ENCODE data around the gene GSTM2.

Gene GSTM2

GRCh38 chr1:109629372-109630030, 38.4 kb upstream of the GSTM2 start:
- no peak for DNase-seq (ENCODE audit: low spot score)

DNA sequence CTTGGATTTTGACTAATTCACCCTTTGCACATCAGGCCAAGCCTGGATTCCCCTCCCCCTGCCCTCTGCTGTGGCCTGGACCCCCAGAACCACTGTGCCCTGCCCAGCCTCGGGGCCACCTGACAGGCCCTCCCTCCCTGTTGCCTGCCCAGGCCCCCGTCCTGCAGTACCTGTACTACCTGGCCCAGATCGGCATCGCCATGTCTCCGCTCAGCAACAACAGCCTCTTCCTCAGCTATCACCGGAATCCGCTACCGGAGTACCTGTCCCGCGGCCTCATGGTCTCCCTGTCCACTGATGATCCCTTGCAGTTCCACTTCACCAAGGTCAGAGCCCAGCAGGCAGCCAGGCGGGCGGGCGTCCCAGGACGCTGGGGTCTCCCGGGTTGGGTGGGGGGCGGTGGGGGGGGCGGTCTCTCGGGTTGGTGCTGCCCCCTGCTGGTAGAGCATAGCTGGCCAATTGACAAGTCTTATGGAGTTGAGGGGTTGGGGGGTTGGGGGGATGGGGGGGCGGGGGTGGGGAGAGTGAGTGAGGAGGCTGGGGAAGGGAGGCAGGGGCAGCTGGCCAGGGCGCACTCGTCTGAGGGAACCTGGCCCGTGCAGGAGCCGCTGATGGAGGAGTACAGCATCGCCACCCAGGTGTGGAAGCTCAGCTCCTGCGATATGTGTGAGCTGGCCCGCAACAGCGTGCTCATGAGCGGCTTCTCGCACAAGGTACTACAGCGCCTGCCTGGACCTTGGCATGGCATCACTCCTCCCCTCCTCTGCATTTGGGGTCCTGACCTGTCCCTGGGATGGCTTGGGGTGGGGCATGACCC, 37.6 kb upstream of the GSTM2 start:
- no peak for DNase-seq (ENCODE audit: low spot score)

DNA sequence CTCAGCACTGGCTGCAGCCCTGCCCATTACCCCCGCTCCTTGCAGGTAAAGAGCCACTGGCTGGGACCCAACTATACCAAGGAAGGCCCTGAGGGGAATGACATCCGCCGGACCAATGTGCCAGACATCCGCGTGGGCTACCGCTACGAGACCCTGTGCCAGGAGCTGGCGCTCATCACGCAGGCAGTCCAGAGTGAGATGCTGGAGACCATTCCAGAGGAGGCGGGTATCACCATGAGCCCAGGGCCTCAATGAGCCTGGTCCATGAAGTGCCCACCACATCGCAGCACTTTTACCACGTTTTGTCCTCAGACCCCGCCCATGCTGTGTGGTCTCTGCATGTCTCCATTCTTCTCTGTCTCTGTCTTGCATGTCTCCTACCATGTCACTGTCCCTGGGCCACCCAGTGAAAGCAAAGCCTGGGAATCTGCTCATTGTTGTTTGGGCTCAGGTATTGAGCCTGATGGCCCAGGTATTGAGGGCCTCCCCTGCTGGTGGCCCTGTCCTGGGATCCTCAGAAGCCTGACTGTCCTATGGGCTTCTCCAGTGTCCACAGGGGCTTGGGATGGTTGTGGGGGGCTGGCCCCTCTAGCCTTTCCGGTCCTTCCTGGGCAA, 36.9 kb upstream of the GSTM2 start:
- DNase-seq (ENCODE audit: low spot score), result no peak

DNA sequence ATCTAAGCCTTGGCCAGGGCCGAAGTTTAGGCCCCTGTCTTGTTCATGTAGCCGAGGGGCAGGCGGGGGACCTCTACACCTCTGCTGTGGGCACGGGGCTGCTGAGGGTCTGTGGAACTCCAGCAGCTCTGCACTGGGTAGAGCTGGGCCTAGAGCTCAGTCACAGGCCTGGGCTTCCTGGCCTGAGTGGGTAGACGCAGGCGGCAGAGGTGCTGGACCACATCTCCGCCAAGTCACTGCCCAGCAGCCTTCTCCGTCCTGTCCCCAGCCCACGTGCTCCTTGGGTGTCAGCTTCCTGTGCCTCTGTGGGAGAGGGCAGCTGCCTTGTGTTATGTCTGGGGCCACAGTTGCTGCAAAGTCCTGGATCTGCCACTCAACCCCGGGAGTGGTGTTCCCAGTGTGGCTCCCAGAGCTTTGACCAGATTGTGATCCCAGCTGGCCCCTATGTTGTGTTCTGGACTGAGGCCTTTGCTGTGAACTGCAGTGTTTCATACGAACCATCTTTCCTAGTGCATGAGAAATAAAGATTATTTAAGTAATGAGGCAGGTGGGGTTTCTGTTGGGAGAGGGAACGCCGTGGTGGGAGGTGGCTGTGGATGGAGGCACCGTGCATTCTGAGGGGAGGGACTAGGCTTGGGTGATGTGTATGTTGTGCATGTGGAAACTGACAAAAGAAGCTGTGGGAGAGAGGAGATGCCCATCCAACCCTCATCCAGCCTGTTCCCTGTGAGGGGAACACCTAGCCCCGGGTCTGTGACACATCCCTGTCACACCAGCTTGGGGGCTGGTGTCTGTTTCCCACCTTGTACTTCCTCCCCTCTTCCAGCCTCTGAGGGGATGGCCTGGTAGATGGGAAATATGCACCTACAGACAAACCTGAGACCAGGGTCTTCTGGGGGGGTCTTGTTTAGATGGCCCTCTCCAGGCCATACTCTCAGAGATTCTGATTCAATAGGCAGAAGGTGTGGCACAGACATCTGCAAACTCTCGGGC, 36.0 kb upstream of the GSTM2 start:
- DNase-seq (ENCODE audit: low spot score), result no peak

DNA sequence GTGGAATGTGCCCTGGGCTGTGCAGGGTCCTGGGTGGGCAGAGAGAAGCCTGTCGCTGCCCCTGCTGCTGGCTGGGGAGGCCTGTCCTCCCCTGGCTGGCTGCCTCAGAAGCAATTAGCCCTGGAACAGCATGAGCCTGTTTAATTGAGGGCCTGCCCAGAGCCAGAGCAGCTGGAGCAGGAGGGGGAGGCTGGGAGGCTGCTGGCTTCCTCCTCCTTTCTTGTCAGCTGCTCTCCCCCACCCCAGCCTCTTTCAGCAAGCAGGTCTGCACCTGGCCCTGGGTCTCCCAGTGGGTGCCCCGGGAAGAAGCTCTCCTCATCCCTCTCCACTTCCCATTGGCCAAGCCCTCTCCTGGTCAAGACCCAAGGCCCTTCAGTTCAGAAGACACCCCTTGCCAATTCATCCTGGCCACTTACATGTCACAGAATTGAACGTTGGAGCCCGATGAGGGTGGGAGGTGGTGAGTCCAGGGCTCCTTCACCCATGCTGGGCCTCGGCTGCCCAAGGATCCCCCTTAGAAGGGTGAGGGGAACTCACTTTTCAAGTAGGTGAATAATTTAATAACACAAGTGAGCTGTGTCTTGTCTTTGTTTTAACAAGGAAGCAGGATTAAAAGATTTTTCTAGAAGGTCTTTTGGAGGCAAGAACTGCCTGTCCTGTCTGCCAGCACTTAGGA, 35.0 kb upstream of the GSTM2 start:
- peak; percentile 78 for DNase-seq (ENCODE audit: low spot score)

- DNase-seq (ENCODE audit: low spot score), result no peak
Measured at GRCh38 chr1:109634292-109634691, 33.6 kb upstream of the GSTM2 start.

GRCh38 chr1:109634771-109635750, 32.8 kb upstream of the GSTM2 start:
- no peak for DNase-seq (ENCODE audit: low spot score)

DNA sequence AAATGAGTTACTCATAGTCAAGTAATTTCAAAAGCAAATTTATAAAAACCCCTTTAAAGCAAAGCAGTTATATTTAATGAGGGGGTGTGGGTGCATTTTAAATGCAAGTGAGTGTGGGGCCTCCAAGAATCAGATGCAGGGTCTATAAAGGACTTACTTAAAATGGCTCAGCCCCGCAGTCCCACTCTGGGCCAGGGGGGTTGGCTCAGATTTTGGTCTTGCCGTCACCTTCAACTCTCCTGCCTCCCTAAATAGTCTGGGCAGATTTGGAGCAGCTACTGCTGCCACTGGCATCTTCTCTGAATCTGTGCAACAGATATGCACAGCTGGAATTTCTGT, 32.0 kb upstream of the GSTM2 start:
- no peak for DNase-seq (ENCODE audit: low spot score)

- no peak for DNase-seq (ENCODE audit: low spot score)
Measured at GRCh38 chr1:109636201-109636952, 31.5 kb upstream of the GSTM2 start.

- DNase-seq (ENCODE audit: low spot score), result no peak
Measured at GRCh38 chr1:109637446-109637845, 30.4 kb upstream of the GSTM2 start.

- no peak for DNase-seq (ENCODE audit: low spot score)
Measured at GRCh38 chr1:109639063-109639840, 28.6 kb upstream of the GSTM2 start.

GRCh38 chr1:109639841-109640184, 28.0 kb upstream of the GSTM2 start:
- no peak for DNase-seq (ENCODE audit: low spot score)

- DNase-seq (ENCODE audit: low spot score), result peak; percentile 85
Measured at GRCh38 chr1:109640285-109640865, 27.5 kb upstream of the GSTM2 start.

- no peak for DNase-seq (ENCODE audit: low spot score)
Measured at GRCh38 chr1:109641078-109641740, 26.6 kb upstream of the GSTM2 start.

DNA sequence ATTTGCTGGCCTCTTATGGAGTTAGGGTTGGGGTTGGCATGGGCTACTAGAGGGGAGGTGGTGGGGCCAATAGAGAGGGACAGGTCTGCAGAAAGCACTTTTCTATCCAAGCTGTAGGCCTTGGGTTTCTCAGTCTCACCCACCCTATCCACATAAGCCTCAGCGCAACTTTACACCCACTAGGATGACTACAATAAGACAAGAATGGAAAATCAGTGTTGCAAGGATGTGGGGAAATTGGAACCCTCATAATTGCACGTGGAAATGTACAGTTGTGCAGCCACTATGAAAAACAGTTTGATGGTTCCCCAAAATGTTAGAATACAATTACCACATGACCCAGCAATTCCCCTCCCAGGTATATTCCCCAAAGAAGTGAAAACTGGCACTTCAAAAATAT, 26.0 kb upstream of the GSTM2 start:
- DNase-seq (ENCODE audit: low spot score), result no peak

DNA sequence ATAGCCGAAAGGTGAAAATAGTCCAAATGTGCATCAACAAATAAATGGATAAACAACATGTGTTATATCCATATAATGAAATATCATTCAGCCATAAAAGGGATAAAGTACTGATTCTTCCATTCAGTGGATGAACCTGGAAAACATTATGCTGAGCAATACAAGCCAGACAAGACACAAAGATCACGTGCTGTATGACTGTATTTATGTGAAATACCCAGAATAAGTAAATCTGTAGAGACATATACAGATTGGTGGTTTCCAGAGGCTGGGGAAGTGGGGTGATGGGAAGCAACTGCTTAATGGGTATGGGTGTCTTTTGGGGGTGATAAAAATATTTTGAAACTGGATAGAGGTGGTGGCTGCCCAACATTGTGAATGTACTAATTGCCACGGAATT, 25.2 kb upstream of the GSTM2 start:
- no peak for DNase-seq (ENCODE audit: low spot score)

DNA sequence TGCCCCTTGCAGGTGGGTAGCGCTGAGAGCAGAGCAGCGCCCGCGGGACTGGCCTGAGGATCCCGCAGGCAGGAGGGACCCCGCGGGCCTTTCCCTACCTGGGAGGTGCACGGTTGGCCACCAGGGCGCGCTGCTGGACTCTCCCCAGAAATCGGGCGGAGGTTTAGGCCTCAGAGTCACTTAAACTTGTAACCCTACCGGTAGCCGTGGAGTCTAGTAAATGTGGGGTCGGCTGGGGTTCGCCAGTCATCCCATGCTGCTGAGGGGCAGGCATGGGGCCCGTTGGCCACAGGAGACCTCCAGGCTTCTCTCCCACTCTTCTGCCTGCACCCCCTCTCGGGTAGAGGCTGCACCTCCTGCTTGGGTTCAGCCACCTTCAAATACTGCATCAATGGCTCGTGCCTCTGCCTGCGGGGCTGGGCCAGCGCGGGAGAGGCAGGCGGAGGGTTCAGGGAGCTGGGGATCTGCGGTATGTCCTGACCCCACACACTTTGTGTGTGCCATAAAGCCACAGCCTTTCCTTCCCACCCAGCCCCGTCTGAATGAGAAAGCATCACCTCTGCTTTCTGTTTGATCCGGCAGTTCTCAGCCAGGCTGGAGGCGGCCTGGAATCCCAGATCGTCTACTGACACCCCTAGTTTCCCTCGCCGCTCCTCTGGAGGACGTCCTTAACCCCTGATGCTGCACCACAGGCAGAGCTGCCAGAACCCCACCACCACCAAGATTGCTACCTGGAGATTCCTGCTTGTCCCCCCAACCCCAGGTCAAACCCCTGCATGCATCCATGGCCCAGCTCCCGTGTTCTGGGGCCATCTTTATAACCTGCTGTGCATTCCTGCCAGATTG, 24.2 kb upstream of the GSTM2 start:
- DNase-seq (ENCODE audit: low spot score), result peak; percentile 63
